SK-N-MC (cell line): Measurements from ENCODE around the gene CHP1.
A peak's percentile ranks its signal among the peaks of the same experiment; 100 is the strongest.

Experiments used
- DNase-seq: peaks from one replicate; pipeline ENCODE4 v3.0.0-alpha.2; 2011; ENCODE audit warnings: low read depth, low spot score
- H3K27ac ChIP-seq: fragments of 200-600 bp; sonication (generic); 2 replicates; pipeline ENCODE4 v1.5.1; 2016; ENCODE audit warnings: mixed run types
- H3K36me3 ChIP-seq: fragments of 200-600 bp; sonication (generic); 2 replicates; pipeline ENCODE4 v1.6.1; 2017; ENCODE audit warnings: antibody characterized with exemption, low read length, mixed read lengths; ENCODE audit not compliant: insufficient read depth
- H3K4me3 ChIP-seq: fragments of 200-600 bp; sonication (generic); 2 replicates; pipeline ENCODE4 v1.5.1; 2016
- H3K9ac ChIP-seq: fragments of 200-600 bp; sonication (generic); 2 replicates; pipeline ENCODE4 v1.8.0; 2017; ENCODE audit warnings: mixed run types, mixed read lengths; ENCODE audit not compliant: insufficient read length
- H3K9me3 ChIP-seq: fragments of 200-600 bp; sonication (generic); 2 replicates; pipeline ENCODE4 v1.6.1; 2017; ENCODE audit warnings: low read depth, mild to moderate bottlenecking, antibody characterized with exemption, low read length, moderate library complexity, mixed read lengths
- EZH2 ChIP-seq: fragments of 200-600 bp; sonication (generic); IDR thresholded peaks from one replicate; pipeline ENCODE4 v1.6.1; 2017; ENCODE audit warnings: antibody characterized with exemption
- FOXP2 ChIP-seq: optimal IDR thresholded peaks from 2 replicates; pipeline ENCODE3; 2011; ENCODE audit warnings: mild to moderate bottlenecking, moderate library complexity; ENCODE audit not compliant: insufficient read depth; ENCODE audit errors: extremely low read length, control extremely low read depth
- POLR2AphosphoS5 ChIP-seq: IDR thresholded peaks from 2 replicates; pipeline ENCODE4 v1.6.1; 2012; ENCODE audit warnings: mild to moderate bottlenecking, low read depth, low read length, borderline replicate concordance

The CHP1 gene

DNA sequence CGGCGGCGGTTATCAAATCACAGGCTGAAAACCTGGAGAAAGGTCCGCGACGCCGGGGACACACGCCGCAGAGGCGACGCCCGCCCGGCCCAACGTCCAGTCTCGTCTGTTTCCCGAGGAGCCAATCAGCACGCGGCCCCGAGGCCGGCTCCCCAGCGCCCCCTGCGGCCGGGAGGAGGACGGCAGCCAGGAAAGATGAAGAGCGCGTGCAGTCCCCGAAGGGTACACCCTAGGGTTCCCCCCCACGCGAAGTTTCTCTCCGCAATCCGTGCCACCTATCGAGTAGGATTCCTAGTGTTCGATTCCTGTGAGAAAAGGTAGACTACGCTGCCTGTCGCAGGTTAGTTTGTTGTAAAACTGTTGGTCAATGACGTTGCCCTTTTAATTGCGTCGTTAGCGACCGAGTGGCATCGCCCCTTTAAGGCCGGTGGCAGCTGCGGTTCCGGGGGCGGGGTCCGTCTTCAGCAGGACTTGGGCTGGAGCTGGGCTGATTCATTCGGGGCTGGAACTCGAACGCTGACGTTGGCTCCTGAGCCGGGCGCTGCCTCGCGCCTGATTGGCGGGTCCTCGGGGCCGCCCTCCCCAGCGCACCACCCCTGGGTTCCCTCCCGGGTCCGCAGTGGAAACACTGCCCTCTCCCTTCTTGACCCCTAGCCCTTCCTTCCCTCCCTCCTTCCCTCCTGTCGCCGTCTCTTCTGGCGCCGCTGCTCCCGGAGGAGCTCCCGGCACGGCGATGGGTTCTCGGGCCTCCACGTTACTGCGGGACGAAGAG is at the start of gene CHP1, which contains the start of gene EXD1:
TSS of gene CHP1 (plus strand) at position 619 of the 772 bp plus-strand sequence. CDS start at position 734, 115 bp downstream.
TSS of gene EXD1 (minus strand) at position 108 of the 772 bp plus-strand sequence. CDS start 4,182 bp downstream, outside the sequence.
- TF ChIP-seq FOXP2 (no peak), POLR2AphosphoS5 (peak; percentile 74)
- Histone ChIP-seq H3K4me3 (peak within 1 kb of the TSS; percentile 100), H3K27ac (peak within 1 kb of the TSS; percentile 59; the same call in 1 of the 2 replicates), H3K9me3 (no peaks in the 10 kb centered on the region), H3K9ac (peak within 1 kb of the TSS; percentile 88), H3K36me3 (no peaks in the 10 kb centered on the region)
- DNase-seq = peak; percentile 50

GRCh38 chr15:41182266-41182665 is 48.8 kb upstream of the CHP1 start:
- TF ChIP-seq EZH2 = no peak
- TF ChIP-seq POLR2AphosphoS5 = no peak
- no peak for TF ChIP-seq FOXP2
- Histone ChIP-seq H3K9ac (no peak overlapping the region), H3K36me3 (no peaks in the 10 kb centered on the region), H3K27ac (no peak overlapping the region), H3K9me3 (no peaks in the 10 kb centered on the region), H3K4me3 (no peak overlapping the region)
- DNase-seq = no peak

DNA sequence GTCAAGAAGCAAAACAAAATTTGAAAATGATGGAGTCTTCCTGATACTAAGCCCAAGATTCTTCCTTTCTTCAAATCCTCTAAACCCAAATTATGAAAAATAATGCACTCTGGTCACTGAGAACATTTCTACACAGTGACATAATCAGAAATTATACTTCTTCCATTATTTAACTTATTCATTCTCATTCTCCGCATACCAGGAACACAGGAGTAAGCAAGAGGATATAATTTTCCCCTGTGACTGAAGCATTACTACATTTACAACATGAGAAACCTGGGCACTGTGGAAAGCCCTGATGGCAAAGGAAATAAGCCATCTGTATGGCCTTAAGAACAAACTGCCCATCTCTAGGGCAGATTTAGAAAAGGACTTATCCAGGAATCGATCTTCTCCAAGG is 47.5 kb upstream of the CHP1 start:
- H3K9ac ChIP-seq = no peak overlapping the region
- no peak for DNase-seq
- TF ChIP-seq FOXP2 (no peak), POLR2AphosphoS5 (no peak)
- H3K36me3 ChIP-seq = no peaks in the 10 kb centered on the region
- H3K9me3 ChIP-seq = no peaks in the 10 kb centered on the region
- H3K4me3 ChIP-seq = no peak overlapping the region
- no peak overlapping the region for H3K27ac ChIP-seq

- Histone ChIP-seq H3K9ac (no peak overlapping the region), H3K36me3 (no peaks in the 10 kb centered on the region), H3K27ac (no peak overlapping the region), H3K9me3 (no peaks in the 10 kb centered on the region), H3K4me3 (no peak overlapping the region)
- TF ChIP-seq POLR2AphosphoS5 (no peak), EZH2 (no peak), FOXP2 (no peak)
- DNase-seq = no peak
Measured at GRCh38 chr15:41194444-41194843, 36.6 kb upstream of the CHP1 start.

DNA sequence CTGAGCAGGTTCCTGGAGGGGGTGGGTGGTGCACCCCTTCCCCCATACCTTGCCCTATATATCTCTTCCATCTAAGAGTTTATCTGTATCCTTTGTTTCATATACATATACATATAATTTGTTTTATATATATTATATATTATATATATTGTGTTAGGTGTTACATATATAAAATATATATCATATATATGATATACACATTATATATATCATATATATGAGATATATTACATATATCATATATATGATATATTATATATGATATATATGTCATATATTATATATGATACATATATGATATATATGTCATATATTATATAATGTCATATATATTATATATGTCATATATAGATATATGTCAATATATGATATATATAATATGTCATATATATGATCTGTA is 31.6 kb upstream of the CHP1 start:
- Histone ChIP-seq H3K4me3 (no peak overlapping the region), H3K9ac (no peak overlapping the region), H3K27ac (no peak overlapping the region), H3K9me3 (no peaks in the 10 kb centered on the region), H3K36me3 (no peaks in the 10 kb centered on the region)
- DNase-seq = no peak
- TF ChIP-seq EZH2 (no peak), POLR2AphosphoS5 (no peak), FOXP2 (no peak)

GRCh38 chr15:41203395-41203794 is 27.7 kb upstream of the CHP1 start:
- no peaks in the 10 kb centered on the region for H3K9me3 ChIP-seq
- H3K27ac ChIP-seq = no peak overlapping the region
- no peak overlapping the region for H3K4me3 ChIP-seq
- DNase-seq = no peak
- H3K9ac ChIP-seq = no peak overlapping the region
- no peak for TF ChIP-seq POLR2AphosphoS5
- TF ChIP-seq FOXP2 = no peak
- no peak for TF ChIP-seq EZH2
- no peaks in the 10 kb centered on the region for H3K36me3 ChIP-seq

- Histone ChIP-seq H3K9me3 (no peaks in the 10 kb centered on the region), H3K36me3 (no peaks in the 10 kb centered on the region), H3K9ac (no peak overlapping the region), H3K27ac (no peak overlapping the region), H3K4me3 (no peak overlapping the region)
- no peak for TF ChIP-seq EZH2
- TF ChIP-seq FOXP2 = no peak
- TF ChIP-seq POLR2AphosphoS5 = no peak
- DNase-seq = no peak
Measured at GRCh38 chr15:41205315-41205714, 25.8 kb upstream of the CHP1 start.

GRCh38 chr15:41207687-41208448 is 23.2 kb upstream of the CHP1 start:
- DNase-seq = no peak
- Histone ChIP-seq H3K36me3 (no peaks in the 10 kb centered on the region), H3K4me3 (no peak overlapping the region), H3K9me3 (no peaks in the 10 kb centered on the region), H3K27ac (no peak overlapping the region), H3K9ac (no peak overlapping the region)
- TF ChIP-seq POLR2AphosphoS5 (no peak), EZH2 (no peak), FOXP2 (no peak)
